ENCODE measurements around the gene PUS7L.
"Not testable (repeated sequence)": the region's sequence is repeated elsewhere in the genome, so short reads cannot be mapped to it uniquely, and the experiment has no call there.

Gene PUS7L

DNA sequence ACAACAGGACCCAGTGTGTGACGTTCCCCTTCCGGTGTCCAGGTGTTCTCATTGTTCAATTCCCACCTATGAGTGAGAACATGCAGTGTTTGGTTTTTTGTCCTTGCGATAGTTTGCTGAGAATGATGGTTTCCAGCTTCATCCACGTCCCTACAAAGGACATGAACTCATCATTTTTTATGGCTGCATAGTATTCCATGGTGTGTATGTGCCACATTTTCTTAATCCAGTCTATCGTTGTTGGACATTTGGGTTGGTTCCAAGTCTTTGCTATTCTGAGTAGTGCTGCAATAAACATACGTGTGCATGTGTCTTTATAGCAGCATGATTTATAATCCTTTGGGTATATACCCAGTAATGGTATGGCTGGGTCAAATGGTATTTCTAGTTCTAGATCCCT lies 7.2 kb downstream of the PUS7L start:
- not testable (repeated sequence) for FAIRE-seq; DNase-seq (ENCODE audit: insufficient read length, low spot score)

DNA sequence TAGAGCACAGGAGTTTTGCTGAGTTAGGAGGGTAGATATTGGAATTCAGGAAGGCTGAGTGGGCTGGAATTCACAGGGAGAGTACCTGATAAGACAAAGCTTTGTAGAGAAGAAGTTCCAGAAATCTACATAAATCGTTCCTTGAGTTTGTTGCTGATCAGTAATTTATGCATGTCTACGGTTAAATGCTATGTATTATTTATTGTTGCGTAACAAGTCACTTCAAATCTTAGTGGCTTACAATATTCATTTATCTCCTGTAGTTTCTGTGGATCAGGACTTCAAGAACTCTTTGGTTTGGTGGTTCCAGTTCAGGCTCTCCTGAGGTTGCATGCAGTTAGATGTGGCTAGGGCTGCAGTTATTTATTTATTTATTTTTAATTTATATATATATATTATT lies 7.8 kb downstream of the PUS7L start:
- FAIRE-seq (no peak), DNase-seq (ENCODE audit: insufficient read length, low spot score) (no peak)

GRCh38 chr12:43749016-43749415 lies 9.6 kb downstream of the PUS7L start:
- FAIRE-seq (no peak), DNase-seq (ENCODE audit: insufficient read length, low spot score) (no peak)

GRCh38 chr12:43744826-43745225 lies 13.8 kb downstream of the PUS7L start:
- FAIRE-seq (no peak), DNase-seq (ENCODE audit: insufficient read length, low spot score) (no peak)

- DNase-seq (ENCODE audit: insufficient read length, low spot score): peak; percentile 32
- no peak for FAIRE-seq
These were observed 16.5 kb downstream of the PUS7L start for GRCh38 chr12:43742106-43742505.

GRCh38 chr12:43740511-43741100 lies 18.0 kb downstream of the PUS7L start:
- FAIRE-seq (no peak), DNase-seq (ENCODE audit: insufficient read length, low spot score) (no peak)

DNA sequence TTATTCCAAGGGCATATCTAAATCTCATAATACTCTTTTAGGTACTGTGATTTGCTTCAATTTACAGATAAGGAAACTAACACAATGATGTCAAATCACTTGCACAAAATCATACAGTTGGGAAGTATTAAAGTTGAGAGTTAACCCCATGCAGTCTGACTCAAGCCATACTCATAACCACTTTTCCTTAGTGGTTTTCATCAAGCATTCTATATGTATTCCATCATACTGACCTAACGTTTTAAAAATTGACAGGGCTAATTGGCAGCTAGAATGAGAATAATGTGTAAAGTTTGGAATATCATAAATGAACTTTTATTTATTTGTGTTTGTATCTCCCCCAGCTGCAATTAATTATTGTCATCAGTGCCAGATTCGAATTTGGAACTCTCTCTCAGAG lies 20.9 kb downstream of the PUS7L start:
- DNase-seq (ENCODE audit: insufficient read length, low spot score) (no peak), FAIRE-seq (no peak)

GRCh38 chr12:43736927-43737440 lies 21.6 kb downstream of the PUS7L start:
- FAIRE-seq: no peak
- DNase-seq (ENCODE audit: insufficient read length, low spot score): no peak

GRCh38 chr12:43733687-43734086 lies 24.9 kb downstream of the PUS7L start:
- no peak for FAIRE-seq
- no peak for DNase-seq (ENCODE audit: insufficient read length, low spot score)

DNA sequence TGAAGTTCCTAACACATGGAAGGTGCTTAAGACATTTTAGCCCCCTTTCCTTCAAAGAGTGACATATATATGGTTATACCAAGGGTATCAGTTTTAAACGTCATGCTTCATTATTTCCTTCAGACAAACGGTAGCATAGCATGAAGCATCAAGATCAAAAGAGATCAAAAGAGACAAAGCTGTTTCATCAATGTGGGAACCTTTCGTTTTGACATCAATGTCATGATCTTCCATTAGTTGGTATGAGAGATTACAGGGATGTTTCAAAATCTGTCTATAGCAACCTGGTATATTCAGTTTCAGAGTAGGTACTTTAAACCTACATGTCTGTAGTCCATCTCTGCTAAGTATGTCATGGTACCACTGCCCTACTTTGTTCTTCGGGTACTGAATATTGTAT lies 28.3 kb downstream of the PUS7L start:
- FAIRE-seq (no peak), DNase-seq (ENCODE audit: insufficient read length, low spot score) (no peak)

DNA sequence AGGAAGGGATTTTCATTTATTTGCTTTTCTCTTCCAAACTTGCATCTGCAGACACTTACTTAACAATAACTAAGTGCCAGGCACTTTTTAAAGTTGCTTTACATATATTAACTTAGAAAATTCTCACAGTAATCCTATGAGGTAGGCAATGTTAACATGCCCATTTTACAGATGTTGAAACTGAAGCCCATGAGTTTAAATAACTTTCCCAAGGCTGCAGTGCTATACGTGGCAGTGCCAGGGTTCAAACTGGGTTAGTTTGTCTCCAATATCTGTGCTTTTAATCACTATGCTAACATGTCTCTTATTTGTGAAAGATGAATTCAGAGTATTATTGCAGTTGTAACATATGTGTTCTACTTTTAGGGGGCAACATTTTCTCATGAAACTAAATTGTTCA lies 29.9 kb downstream of the PUS7L start:
- DNase-seq (ENCODE audit: insufficient read length, low spot score) (no peak), FAIRE-seq (no peak)

DNA sequence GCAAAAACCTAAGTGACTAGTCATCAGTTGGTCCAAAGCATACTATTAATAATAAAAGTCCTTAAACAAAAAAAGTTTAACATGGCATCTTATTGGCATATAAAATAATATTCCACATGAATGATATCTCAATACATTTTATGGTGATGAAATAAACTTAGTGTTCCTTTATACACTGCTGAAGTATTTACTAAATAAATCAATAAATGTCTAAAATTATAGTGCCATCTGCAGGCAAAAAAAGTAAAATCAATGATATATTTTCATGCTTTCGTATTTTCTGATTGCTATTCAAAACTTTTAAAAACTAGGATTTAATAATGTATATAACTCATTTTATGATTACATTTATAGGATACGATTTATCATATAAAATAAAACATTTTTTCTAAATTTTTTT lies 30.5 kb downstream of the PUS7L start:
- DNase-seq (ENCODE audit: insufficient read length, low spot score): no peak

GRCh38 chr12:43723134-43723533 lies 35.5 kb downstream of the PUS7L start:
- DNase-seq (ENCODE audit: insufficient read length, low spot score) (no peak), FAIRE-seq (no peak)

More for the DNA sequence above, 30.5 kb downstream of the PUS7L start:
- no peak for FAIRE-seq

GRCh38 chr12:43722621-43723020 lies 36.0 kb downstream of the PUS7L start:
- no peak for DNase-seq (ENCODE audit: insufficient read length, low spot score)
- FAIRE-seq: no peak

DNA sequence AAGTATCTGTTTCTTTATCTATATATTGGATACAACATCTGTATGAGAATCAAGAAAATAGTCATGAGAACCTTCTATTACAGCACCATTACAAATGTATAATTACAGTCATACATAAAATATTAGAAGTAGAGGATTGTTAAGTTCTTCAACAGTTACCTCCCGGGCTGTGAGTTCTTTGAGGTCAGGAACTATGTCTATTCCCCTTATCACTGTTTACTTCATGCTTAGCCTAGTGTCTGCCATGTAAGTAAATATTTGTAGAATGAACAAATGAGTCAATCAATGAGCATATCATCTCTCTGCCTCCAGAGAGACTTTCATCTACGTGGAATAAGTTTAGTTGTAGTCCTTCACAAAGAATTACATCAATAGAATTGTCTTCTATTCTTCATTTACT lies 47.2 kb downstream of the PUS7L start:
- no peak for DNase-seq (ENCODE audit: insufficient read length, low spot score)
- FAIRE-seq: no peak

GRCh38 chr12:43703772-43704171 lies 54.8 kb downstream of the PUS7L start:
- not testable (repeated sequence) for FAIRE-seq; DNase-seq (ENCODE audit: insufficient read length, low spot score)

DNA sequence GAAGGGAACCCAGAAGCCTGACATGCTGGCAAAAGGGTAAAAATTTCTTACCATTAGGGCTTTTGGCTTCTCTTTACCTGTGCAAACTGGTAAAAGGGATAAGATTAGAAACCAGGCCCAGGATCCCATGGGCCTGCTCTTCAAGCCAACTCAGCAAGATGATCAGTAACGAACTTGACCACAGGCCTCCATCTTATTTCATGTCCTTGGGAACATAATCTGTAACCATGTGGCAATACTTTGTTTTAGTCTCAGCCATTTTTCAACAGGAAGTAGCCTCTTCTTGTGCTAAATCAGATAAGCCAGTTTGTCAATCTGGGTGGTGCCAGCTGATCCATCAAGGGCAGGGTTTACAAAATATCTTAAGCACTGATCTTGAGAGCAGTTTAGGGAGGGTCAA lies 57.4 kb downstream of the PUS7L start:
- not testable (repeated sequence) for FAIRE-seq; DNase-seq (ENCODE audit: insufficient read length, low spot score)

DNA sequence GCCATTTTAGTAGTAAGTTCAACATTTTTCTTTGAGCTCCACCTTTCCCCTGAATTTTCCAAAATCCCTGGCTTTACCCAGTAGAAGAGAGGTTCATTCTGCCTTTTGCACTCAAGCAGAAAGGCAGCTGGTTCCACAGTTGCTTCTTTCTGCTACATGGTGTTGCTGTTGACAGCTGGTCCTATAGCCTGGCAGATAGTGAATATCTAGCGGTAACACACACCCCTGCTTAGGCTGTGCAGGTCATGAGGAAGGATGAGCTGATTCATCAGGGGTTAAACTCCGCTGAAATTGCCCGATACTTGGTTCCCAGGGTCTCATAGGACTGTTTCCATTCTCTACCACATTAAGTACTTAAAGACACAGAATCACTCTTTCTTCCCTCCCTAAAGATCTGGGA lies 62.4 kb downstream of the PUS7L start:
- FAIRE-seq (no peak), DNase-seq (ENCODE audit: insufficient read length, low spot score) (no peak)

DNA sequence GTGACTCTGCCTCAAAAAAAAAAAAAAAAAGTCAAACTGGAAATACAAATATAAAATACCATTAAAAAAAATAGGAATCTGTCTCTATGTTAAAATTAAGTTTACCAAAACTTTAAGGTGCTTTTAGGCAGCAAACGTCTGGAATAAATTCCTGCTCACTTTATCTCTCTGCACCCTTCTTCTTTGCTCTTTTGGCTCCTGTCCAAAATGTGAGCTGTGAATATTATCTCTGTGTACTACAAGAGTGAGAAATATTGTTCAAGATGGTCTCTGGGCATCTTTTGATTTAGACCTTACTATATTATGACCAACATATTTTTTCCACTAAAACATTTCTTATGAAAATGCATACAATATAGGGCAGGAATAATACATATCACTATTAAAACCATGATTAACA lies 63.7 kb downstream of the PUS7L start:
- no peak for FAIRE-seq

GRCh38 chr12:43692064-43692463 lies 66.5 kb downstream of the PUS7L start:
- peak; percentile 9 for DNase-seq (ENCODE audit: insufficient read length, low spot score)
- FAIRE-seq: no peak

More for the DNA sequence above, 63.7 kb downstream of the PUS7L start:
- no peak for DNase-seq (ENCODE audit: insufficient read length, low spot score)

- DNase-seq (ENCODE audit: insufficient read length, low spot score); FAIRE-seq: not testable (repeated sequence)
These were observed 73.1 kb downstream of the PUS7L start for GRCh38 chr12:43685491-43685890.

DNA sequence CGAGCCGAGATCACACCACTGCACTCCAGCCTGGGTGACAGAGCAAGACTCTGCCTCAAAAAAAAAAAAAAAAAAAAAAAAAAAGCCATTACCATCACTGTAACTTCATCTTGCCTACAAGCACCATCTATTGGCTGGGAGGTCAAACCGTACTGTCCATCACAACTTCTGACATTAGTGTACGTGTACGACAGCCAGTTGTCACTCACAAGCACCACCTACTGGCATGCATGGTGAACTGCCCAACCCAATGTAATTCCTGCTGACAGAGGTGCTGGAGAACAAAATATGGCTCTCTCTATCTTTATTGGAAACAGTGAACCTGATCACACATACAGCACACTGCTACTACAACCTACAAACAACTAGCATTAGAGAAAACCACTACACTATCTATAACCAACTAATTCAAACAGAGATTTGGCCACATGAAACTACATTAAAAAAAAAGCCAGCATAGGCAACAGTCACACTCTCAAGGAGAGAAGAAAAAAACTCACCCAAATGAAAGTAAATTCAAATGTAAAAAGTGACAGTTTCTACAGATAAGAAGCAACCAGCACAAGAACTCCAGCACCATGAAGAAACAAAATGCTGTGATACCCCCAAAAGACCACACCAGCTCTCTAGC lies 82.3 kb downstream of the PUS7L start:
- FAIRE-seq (peak; percentile 49), DNase-seq (ENCODE audit: insufficient read length, low spot score) (no peak)

Data from HTR-8/SVneo (cell line).